Stimulated activated naive CD8-positive, alpha-beta T cell treated with anti-CD3 and anti-CD28 coated beads, Interleukin-15, amount 100 ng/mL, for 72 hours (primary cell): ENCODE results near the gene ABCA7.
A peak's percentile ranks its signal among the peaks of the same experiment; 100 is the strongest.

Experiments used
- ATAC-seq: fragments of 150-1000 bp; cut with Tn5 transposase; 2 replicates; pipeline ENCODE4 v1.10.0; 2021; ENCODE audit warnings: mild to moderate bottlenecking, moderate library complexity
- DNase-seq, 2 donors: peaks; one replicate each; pipeline ENCODE4 v3.0.0; 2021 to 2022
- H3K27ac Mint-ChIP-seq, 2 donors: one replicate each; pipeline ENCODE4 v1.8.0; 2022; ENCODE audit warnings: mild to moderate bottlenecking in 2 of 2, mixed read lengths in 2 of 2, moderate library complexity in 2 of 2
- H3K27me3 Mint-ChIP-seq: one replicate; pipeline ENCODE4 v1.8.0; 2022; ENCODE audit warnings: mixed read lengths
- H3K4me1 Mint-ChIP-seq: one replicate; pipeline ENCODE4 v1.8.0; 2022; ENCODE audit warnings: mild to moderate bottlenecking, mixed read lengths
- H3K4me3 Mint-ChIP-seq, 2 donors: one replicate each; pipeline ENCODE4 v1.8.0; 2022; ENCODE audit warnings: mild to moderate bottlenecking in 2 of 2, mixed read lengths in 2 of 2, moderate library complexity in 1 of 2
- H3K9me3 Mint-ChIP-seq, 2 donors: one replicate each; pipeline ENCODE4 v1.8.0; 2022; ENCODE audit warnings: mixed read lengths in 2 of 2

The ABCA7 gene

GRCh38 chr19:999379-999719, 40.6 kb upstream of the ABCA7 start:
- peaks cover 30% of the 10 kb centered on the region for H3K4me1 Mint-ChIP-seq
- H3K9me3 Mint-ChIP-seq: no peaks in the 10 kb centered on the region
- peak overlapping the region in 1 of 2 donors; percentile 17 for H3K4me3 Mint-ChIP-seq
- ATAC-seq (no peak), DNase-seq (no peak)
- no peak overlapping the region for H3K27ac Mint-ChIP-seq
- H3K27me3 Mint-ChIP-seq: peaks cover 48% of the 10 kb centered on the region

GRCh38 chr19:1000095-1000494, 39.8 kb upstream of the ABCA7 start, which contains the start of gene GRIN3B:
GRIN3B (plus strand) TSS chr19:1000419; CDS start chr19:1000438, 19 bp downstream.
- Mint-ChIP-seq H3K27me3 (peaks cover 48% of the 10 kb centered on the region), H3K9me3 (no peaks in the 10 kb centered on the region), H3K27ac (peak within 1 kb of the TSS in 1 of 2 donors; percentile 74), H3K4me3 (peak within 1 kb of the TSS; percentile 39 to 53), H3K4me1 (peaks cover 30% of the 10 kb centered on the region)
- peak; percentile 61 to 65 for DNase-seq
- peak; percentile 53 for ATAC-seq

- Mint-ChIP-seq H3K4me3 (peak overlapping the region; percentile 39 to 53), H3K9me3 (no peaks in the 10 kb centered on the region), H3K27me3 (peaks cover 48% of the 10 kb centered on the region), H3K27ac (peak overlapping the region in 1 of 2 donors; percentile 74), H3K4me1 (peaks cover 26% of the 10 kb centered on the region)
- ATAC-seq: no peak
- DNase-seq: no peak
Measured at GRCh38 chr19:1000591-1001537, 39.0 kb upstream of the ABCA7 start.

- Mint-ChIP-seq H3K27me3 (peaks cover 43% of the 10 kb centered on the region), H3K4me3 (peak overlapping the region in 1 of 2 donors; percentile 53), H3K27ac (no peak overlapping the region), H3K9me3 (no peaks in the 10 kb centered on the region), H3K4me1 (peaks cover 18% of the 10 kb centered on the region)
- peak; percentile 70 to 74 for DNase-seq
- peak; percentile 60 for ATAC-seq
Measured at GRCh38 chr19:1001538-1002166, 38.3 kb upstream of the ABCA7 start.

GRCh38 chr19:1002600-1002999, 37.3 kb upstream of the ABCA7 start:
- peaks cover 14% of the 10 kb centered on the region for H3K4me1 Mint-ChIP-seq
- H3K9me3 Mint-ChIP-seq: no peaks in the 10 kb centered on the region
- no peak overlapping the region for H3K4me3 Mint-ChIP-seq
- no peak for ATAC-seq
- no peak for DNase-seq
- H3K27me3 Mint-ChIP-seq: peaks cover 42% of the 10 kb centered on the region
- no peak overlapping the region for H3K27ac Mint-ChIP-seq

- peaks cover 35% of the 10 kb centered on the region for H3K27me3 Mint-ChIP-seq
- peaks cover 14% of the 10 kb centered on the region for H3K4me1 Mint-ChIP-seq
- no peak for DNase-seq
- H3K9me3 Mint-ChIP-seq: no peaks in the 10 kb centered on the region
- H3K27ac Mint-ChIP-seq: no peak overlapping the region
- no peak for ATAC-seq
- no peak overlapping the region for H3K4me3 Mint-ChIP-seq
Measured at GRCh38 chr19:1003283-1003682, 36.6 kb upstream of the ABCA7 start.

GRCh38 chr19:1004204-1004802, 35.6 kb upstream of the ABCA7 start:
- Mint-ChIP-seq H3K27me3 (peaks cover 25% of the 10 kb centered on the region), H3K4me3 (no peak overlapping the region), H3K27ac (no peak overlapping the region), H3K9me3 (no peaks in the 10 kb centered on the region), H3K4me1 (peaks cover 9% of the 10 kb centered on the region)
- ATAC-seq (no peak), DNase-seq (no peak)

- Mint-ChIP-seq H3K4me3 (peak overlapping the region in 1 of 2 donors; percentile 13), H3K4me1 (peaks cover 7% of the 10 kb centered on the region), H3K27ac (peak overlapping the region in 1 of 2 donors; percentile 82), H3K9me3 (no peaks in the 10 kb centered on the region), H3K27me3 (peaks cover 18% of the 10 kb centered on the region)
- DNase-seq (no peak), ATAC-seq (no peak)
Measured at GRCh38 chr19:1004803-1005664, 34.9 kb upstream of the ABCA7 start.

- DNase-seq (no peak), ATAC-seq (no peak)
- H3K4me1 Mint-ChIP-seq: no peaks in the 10 kb centered on the region
- peak overlapping the region in 1 of 2 donors; percentile 49 for H3K27ac Mint-ChIP-seq
- H3K27me3 Mint-ChIP-seq: peaks cover 9% of the 10 kb centered on the region
- H3K4me3 Mint-ChIP-seq: no peak overlapping the region
- no peaks in the 10 kb centered on the region for H3K9me3 Mint-ChIP-seq
Measured at GRCh38 chr19:1006711-1007398, 33.1 kb upstream of the ABCA7 start.

- Mint-ChIP-seq H3K27me3 (peaks cover 4% of the 10 kb centered on the region), H3K4me3 (no peak overlapping the region), H3K4me1 (no peaks in the 10 kb centered on the region), H3K9me3 (no peaks in the 10 kb centered on the region), H3K27ac (peak overlapping the region in 1 of 2 donors; percentile 49)
- peak; percentile 34 for ATAC-seq
- DNase-seq: no peak
Measured at GRCh38 chr19:1007399-1008251, 32.3 kb upstream of the ABCA7 start.

GRCh38 chr19:1008268-1009040, 31.5 kb upstream of the ABCA7 start:
- no peaks in the 10 kb centered on the region for H3K9me3 Mint-ChIP-seq
- H3K27me3 Mint-ChIP-seq: no peaks in the 10 kb centered on the region
- H3K4me3 Mint-ChIP-seq: no peak overlapping the region
- DNase-seq (no peak), ATAC-seq (no peak)
- no peak overlapping the region for H3K27ac Mint-ChIP-seq
- H3K4me1 Mint-ChIP-seq: no peaks in the 10 kb centered on the region

- DNase-seq: no peak
- ATAC-seq: no peak
- peaks cover 5% of the 10 kb centered on the region for H3K4me1 Mint-ChIP-seq
- H3K9me3 Mint-ChIP-seq: no peaks in the 10 kb centered on the region
- H3K27ac Mint-ChIP-seq: no peak overlapping the region
- H3K27me3 Mint-ChIP-seq: no peaks in the 10 kb centered on the region
- no peak overlapping the region for H3K4me3 Mint-ChIP-seq
Measured at GRCh38 chr19:1009041-1009980, 30.6 kb upstream of the ABCA7 start.
